Transverse colon (tissue), 3 donors: ENCODE measurements around the gene CNTNAP2.

Source experiments
- CTCF ChIP-seq, 5 experiments: fragments of 200-600 bp in 3 of 5; fragments of 450-650 bp in 2 of 5; sonication (generic) in 3 of 5; IDR thresholded peaks; 1 replicate in 2 of 5; 2 replicates in 3 of 5; pipeline ENCODE4 v1.5.1; 2016 to 2017; ENCODE audit warnings: antibody characterized with exemption in 5 of 5, inconsistent platforms in 3 of 5, mild to moderate bottlenecking in 2 of 5, moderate library complexity in 1 of 5
- POLR2A ChIP-seq: fragments of 450-650 bp; IDR thresholded peaks from one replicate; pipeline ENCODE4 v1.6.1; 2016; ENCODE audit warnings: antibody characterized with exemption, mild to moderate bottlenecking, moderate library complexity

- no peak for TF ChIP-seq POLR2A
- no peak for TF ChIP-seq CTCF (IDR thresholded peaks at IDR 0.05)
These were observed 300.6 kb downstream of the CNTNAP2 start for GRCh38 chr7:146417176-146417575.
